Left ventricle myocardium superior (tissue), 1 donor: ENCODE results near the gene NR5A2. TPM values are rescaled to one million over a fixed set of nuclear protein-coding genes. Genes with fewer than 3 reads are reported as not detected.

ENCODE experiments used
- ATAC-seq: fragments of 200-7000 bp; cut with Tn5 transposase; one replicate; pipeline ENCODE4 v1.9.1; 2020; ENCODE audit warnings: mild to moderate bottlenecking, moderate library complexity
- DNase-seq: peaks from one replicate; pipeline ENCODE4 v3.0.0-alpha.2; 2020
- intact Hi-C: fragments of 100-400 bp; cut with micrococcal nuclease; formaldehyde crosslinking; loops from one replicate; pipeline ENCODE4 v1.11.0; 2022
- total RNA-seq: library from RNA; stranded (reverse); fragmentation: NEBNext Ultra II Directional; extraction: Animal tissue kit (Norgen Biotek cat#: 25700); gene quantifications from one replicate; pipeline ENCODE4 v1.2.1, GENCODE V29; 2021
- donor health status: DM: no; HTN: yes; CAD: no; lungs with severe emphysema.

The NR5A2 gene
- total RNA-seq, 1 donor from 2014 or later, result 1.7 TPM

- DNase-seq (no peak), ATAC-seq (no peak)
- intact Hi-C loops, result no loop called here
These were observed 84.8 kb downstream of the NR5A2 start for GRCh38 chr1:200112290-200112689.

GRCh38 chr1:200115532-200115931, 88.0 kb downstream of the NR5A2 start:
- ATAC-seq, result no peak
- no peak for DNase-seq
- intact Hi-C loops, result no loop called here

- no peak for ATAC-seq
- intact Hi-C loops, result no loop called here
- no peak for DNase-seq
These were observed 88.8 kb downstream of the NR5A2 start for GRCh38 chr1:200116324-200116723.

DNA sequence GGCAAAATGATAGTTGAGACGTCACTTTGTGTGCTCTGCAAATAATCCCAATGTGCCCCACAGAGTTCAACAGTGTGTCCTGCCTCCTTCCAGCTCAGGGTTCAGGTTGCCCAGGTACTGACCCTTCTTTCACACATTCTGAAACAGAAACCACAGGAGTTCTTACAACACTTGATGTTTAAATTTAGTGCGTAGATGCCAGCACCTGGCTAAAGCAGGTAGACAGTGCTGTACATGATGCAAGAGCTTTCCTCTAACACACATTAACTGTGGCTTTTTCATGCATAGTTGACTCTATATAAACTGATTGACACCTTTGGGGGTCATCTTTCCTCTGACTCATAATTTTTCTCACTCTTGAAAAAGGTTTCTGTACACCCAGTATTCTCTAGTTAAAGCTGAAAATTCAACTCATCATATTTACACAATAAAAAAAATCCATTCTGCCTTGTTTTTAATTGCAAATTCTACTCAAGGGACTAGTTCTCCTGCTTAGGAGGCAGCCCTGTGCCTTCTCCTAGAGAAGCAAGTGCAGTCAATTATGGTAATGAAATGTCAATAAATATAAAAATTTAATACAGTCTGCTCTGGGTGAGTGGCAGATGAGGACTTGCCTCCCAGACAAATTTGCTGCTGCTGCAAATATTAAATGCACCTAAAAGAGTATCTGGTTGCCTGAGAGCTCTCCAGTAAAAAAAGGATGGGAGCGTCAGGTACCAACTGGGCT, 91.4 kb downstream of the NR5A2 start:
- ATAC-seq (no peak), DNase-seq (no peak)
- intact Hi-C loops, result no loop called here

DNA sequence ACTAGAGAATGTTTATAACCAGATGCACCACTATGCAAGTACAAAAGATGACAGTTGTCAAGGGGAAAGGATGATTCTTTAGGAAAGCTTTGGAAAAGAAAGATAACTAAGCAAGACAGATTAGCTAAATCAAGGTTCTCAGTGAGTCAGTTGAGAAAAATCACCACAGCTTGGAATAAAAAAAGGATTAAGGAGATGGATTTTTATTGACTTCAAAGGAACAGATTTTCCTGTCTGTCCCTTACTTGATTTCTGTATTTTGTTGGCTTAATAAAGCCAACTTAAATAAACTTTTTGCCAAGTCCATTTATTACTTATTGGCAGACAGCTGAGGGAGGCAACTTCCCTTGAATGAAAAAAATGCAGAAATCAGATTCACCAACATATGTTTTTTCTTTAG, 93.9 kb downstream of the NR5A2 start:
- no peak for ATAC-seq
- intact Hi-C loops, result no loop called here
- DNase-seq, result no peak

DNA sequence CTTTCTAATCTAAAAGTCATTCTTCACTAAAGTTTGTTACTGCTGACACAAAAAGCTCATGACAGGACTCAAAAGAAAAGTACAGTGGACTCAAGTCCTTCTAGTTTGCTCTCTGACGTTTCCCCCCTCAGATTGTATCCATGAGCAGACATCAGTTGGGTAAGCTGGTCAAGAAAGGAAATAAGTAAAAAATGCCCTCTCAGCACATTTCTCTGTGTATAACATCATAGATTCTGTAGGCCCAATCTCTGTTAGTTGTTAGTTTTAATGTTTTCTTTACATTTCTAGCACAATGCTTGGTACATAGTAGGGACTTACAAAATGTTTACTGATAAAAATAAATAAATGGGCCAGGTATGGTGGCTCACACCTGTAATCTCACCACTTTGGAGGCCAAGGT, 96.8 kb downstream of the NR5A2 start:
- ATAC-seq (no peak), DNase-seq (no peak)
- intact Hi-C loops, result no loop called here

- DNase-seq (no peak), ATAC-seq (no peak)
These were observed 100.6 kb downstream of the NR5A2 start for GRCh38 chr1:200128081-200128480.

GRCh38 chr1:200128944-200129879, 101.7 kb downstream of the NR5A2 start:
- intact Hi-C loops, result no loop called here
- DNase-seq, result no peak
- ATAC-seq, result no peak

More at GRCh38 chr1:200128081-200128480, 100.6 kb downstream of the NR5A2 start:
- intact Hi-C loops, result no loop called here

- intact Hi-C loops, result no loop called here
- DNase-seq (no peak), ATAC-seq (no peak)
These were observed 103.0 kb downstream of the NR5A2 start for GRCh38 chr1:200130552-200130951.

- ATAC-seq (no peak), DNase-seq (no peak)
- intact Hi-C loops, result no loop called here
These were observed 104.1 kb downstream of the NR5A2 start for GRCh38 chr1:200131551-200132125.

- DNase-seq, result no peak
- intact Hi-C loops, result no loop called here
- ATAC-seq, result no peak
These were observed 105.6 kb downstream of the NR5A2 start for GRCh38 chr1:200133123-200133522.

GRCh38 chr1:200134116-200134515, 106.6 kb downstream of the NR5A2 start:
- DNase-seq, result no peak
- ATAC-seq, result no peak
- intact Hi-C loops, result no loop called here

DNA sequence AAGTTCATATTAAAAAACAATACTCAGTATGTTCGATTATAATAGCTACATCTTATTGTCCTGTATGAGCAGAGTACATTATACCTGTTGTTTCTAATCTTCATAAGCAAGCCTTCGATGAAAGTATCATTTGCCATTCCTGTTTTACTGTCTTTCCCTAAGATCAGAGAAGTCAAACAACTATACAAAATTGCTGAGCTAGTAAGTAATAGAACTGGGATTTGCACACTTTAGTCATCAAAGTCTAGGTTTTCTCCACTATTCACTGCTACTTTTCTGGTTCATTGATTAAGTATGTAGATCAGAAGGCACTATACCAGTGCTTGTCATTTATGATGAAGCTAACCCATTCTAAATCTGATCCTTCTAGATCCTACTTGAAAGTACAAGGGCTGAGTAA, 108.9 kb downstream of the NR5A2 start:
- ATAC-seq (no peak), DNase-seq (no peak)
- intact Hi-C loops, result no loop called here

GRCh38 chr1:200139661-200140250, 112.2 kb downstream of the NR5A2 start:
- intact Hi-C loops, result no loop called here
- peak; percentile 41 for ATAC-seq
- DNase-seq, result no peak

- no peak for ATAC-seq
- intact Hi-C loops, result no loop called here
These were observed 115.8 kb downstream of the NR5A2 start for GRCh38 chr1:200143347-200143746.

DNA sequence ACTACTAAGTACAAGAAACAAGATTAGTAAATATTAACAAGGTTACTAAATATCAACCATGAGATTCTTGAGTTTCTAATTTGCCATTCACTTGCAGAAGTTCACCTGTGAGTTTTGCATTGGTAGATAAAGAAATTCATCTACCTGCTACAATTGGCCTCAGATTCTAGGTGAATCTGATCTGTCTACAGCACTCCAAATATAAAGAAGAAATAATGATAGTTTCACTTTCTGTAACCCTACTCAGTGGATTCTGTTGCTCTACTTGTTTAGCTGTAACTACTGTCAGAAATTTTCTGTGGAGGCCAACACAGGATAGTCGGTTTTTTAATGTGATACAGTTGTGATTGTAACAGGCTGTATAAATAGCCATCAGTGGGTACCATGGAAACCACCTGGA, 118.6 kb downstream of the NR5A2 start:
- no peak for ATAC-seq
- intact Hi-C loops, result no loop called here

More at GRCh38 chr1:200143347-200143746, 115.8 kb downstream of the NR5A2 start:
- DNase-seq, result no peak

GRCh38 chr1:200147094-200147493, 119.6 kb downstream of the NR5A2 start:
- intact Hi-C loops, result no loop called here
- DNase-seq (no peak), ATAC-seq (no peak)

More for the DNA sequence above, 118.6 kb downstream of the NR5A2 start:
- no peak for DNase-seq

GRCh38 chr1:200147742-200148141, 120.2 kb downstream of the NR5A2 start:
- DNase-seq (no peak), ATAC-seq (no peak)
- intact Hi-C loops, result no loop called here

- no peak for ATAC-seq
- no peak for DNase-seq
- intact Hi-C loops, result no loop called here
These were observed 122.5 kb downstream of the NR5A2 start for GRCh38 chr1:200150006-200150405.

DNA sequence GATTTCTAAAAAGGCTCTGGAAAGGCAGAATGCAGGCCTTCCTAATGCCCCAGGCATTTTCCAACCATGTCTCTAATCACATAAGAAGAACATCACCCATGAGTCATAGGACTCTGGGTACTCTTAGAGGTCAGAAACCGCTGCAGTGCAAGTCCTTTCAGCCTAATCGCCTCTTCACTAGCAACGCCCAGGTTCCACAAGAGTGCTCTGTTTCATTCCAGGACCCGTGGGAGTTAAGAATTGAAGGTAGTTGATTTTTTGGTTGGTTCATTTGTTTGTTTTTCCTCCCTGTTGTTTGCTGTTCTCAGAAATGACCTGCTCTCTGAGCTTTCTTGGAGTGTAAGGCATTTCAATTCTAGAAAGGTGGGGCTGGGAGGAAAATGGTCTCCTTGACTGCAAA, 123.2 kb downstream of the NR5A2 start:
- intact Hi-C loops, result no loop called here
- DNase-seq (no peak), ATAC-seq (no peak)
